ENCODE results near the gene SPON2. TPM values are rescaled to one million over a fixed set of nuclear protein-coding genes. Genes with fewer than 3 reads are reported as not detected.

SPON2 gene
- total RNA-seq, 4 donors from 2014 or later, result 39.3 to 91.0 (median 45.5) TPM

DNA sequence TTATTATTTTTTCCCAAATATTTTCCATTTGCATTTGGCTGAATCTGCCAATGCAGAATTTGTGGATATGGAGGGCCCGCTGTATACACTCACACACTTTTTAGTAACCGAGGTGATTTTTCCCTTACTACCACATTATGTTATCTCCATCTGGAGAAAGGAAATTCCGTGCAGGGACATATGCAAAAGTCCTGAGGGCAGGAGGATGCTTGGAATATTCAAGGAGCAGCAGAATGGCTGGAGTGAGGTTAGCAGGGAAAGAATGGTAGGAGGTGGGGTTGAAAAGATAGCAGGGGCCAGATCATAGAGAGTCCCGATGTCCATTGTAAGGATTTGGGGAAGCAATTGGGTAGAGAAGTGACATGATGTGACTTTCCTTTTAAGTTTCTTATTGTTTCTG is 47.6 kb downstream of the SPON2 start:
- H3K9me3 ChIP-seq, result no peaks in the 10 kb centered on the region
- TF ChIP-seq POLR2A (IDR thresholded peaks at IDR 0.05), result no peak
- TF ChIP-seq EP300 (IDR thresholded peaks at IDR 0.05), result no peak
- TF ChIP-seq, protein P1, sequence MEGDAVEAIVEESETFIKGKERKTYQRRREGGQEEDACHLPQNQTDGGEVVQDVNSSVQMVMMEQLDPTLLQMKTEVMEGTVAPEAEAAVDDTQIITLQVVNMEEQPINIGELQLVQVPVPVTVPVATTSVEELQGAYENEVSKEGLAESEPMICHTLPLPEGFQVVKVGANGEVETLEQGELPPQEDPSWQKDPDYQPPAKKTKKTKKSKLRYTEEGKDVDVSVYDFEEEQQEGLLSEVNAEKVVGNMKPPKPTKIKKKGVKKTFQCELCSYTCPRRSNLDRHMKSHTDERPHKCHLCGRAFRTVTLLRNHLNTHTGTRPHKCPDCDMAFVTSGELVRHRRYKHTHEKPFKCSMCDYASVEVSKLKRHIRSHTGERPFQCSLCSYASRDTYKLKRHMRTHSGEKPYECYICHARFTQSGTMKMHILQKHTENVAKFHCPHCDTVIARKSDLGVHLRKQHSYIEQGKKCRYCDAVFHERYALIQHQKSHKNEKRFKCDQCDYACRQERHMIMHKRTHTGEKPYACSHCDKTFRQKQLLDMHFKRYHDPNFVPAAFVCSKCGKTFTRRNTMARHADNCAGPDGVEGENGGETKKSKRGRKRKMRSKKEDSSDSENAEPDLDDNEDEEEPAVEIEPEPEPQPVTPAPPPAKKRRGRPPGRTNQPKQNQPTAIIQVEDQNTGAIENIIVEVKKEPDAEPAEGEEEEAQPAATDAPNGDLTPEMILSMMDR (IDR thresholded peaks at IDR 0.05), result no peak
- no peak overlapping the region for H3K27ac ChIP-seq
- peaks cover 0 to 3% of the 10 kb centered on the region in 2 donors for H3K27me3 ChIP-seq
- H3K4me3 ChIP-seq, result no peak overlapping the region
- 73 to 81% methylated on average over 4 of the region's 4 CpGs for WGBS, 2 donors
- DNase-seq (ENCODE audit: low spot score in 2 of 2), result no peak
- no peaks in the 10 kb centered on the region for H3K4me1 ChIP-seq
- H3K36me3 ChIP-seq, result no peaks in the 10 kb centered on the region

GRCh38 chr4:1122505-1122904 is 49.9 kb downstream of the SPON2 start:
- no peak overlapping the region for H3K27ac ChIP-seq
- H3K9me3 ChIP-seq, result no peaks in the 10 kb centered on the region
- H3K4me3 ChIP-seq, result no peak overlapping the region
- TF ChIP-seq EP300 (IDR thresholded peaks at IDR 0.05) (no peak), POLR2A (IDR thresholded peaks at IDR 0.05) (no peak)
- TF ChIP-seq, protein P1 (IDR thresholded peaks at IDR 0.05), result no peak
- peaks cover 0 to 3% of the 10 kb centered on the region in 2 donors for H3K27me3 ChIP-seq
- no peaks in the 10 kb centered on the region for H3K4me1 ChIP-seq
- WGBS, 2 donors, result 83 to 84% methylated on average over 3 of the region's 3 CpGs
- no peak for DNase-seq (ENCODE audit: low spot score in 2 of 2)
- no peaks in the 10 kb centered on the region for H3K36me3 ChIP-seq

Small RNAs within 50 kb of the gene (small RNA-seq; reads per million reads assigned to genes)
- not detected for gene RF00554

Other genes with a start within 250 kb of the SPON2 start
- gene GAK, start 240.3 kb downstream of the SPON2 start, total RNA-seq, result 100 to 1,000 TPM in 3 of 4 donors, 10 to 100 TPM in 1; 92.3 to 177 (median 127) TPM
- gene TMEM175, start 240.1 kb downstream of the SPON2 start, total RNA-seq, result 10 to 100 TPM; 33.3 to 61.2 (median 39.0) TPM
- 10 to 100 TPM in 3 of 4 donors, 1 to 10 TPM in 1; 9.0 to 23.4 (median 13.6) TPM for gene DGKQ, start 199.0 kb downstream of the SPON2 start, total RNA-seq
- gene IDUA, start 185.5 kb downstream of the SPON2 start, total RNA-seq, result 10 to 100 TPM; 23.9 to 79.4 (median 52.9) TPM
- under 1 TPM in 3 of 4 donors, not detected in 1; 0.20 to 0.30 (median 0.21) TPM for gene SLC26A1, start 179.2 kb downstream of the SPON2 start, total RNA-seq
- gene FGFRL1, start 161.0 kb downstream of the SPON2 start, total RNA-seq, result 10 to 100 TPM; 18.1 to 39.6 (median 26.4) TPM
- gene RNF212, start 59.0 kb downstream of the SPON2 start, total RNA-seq, result 10 to 100 TPM in 2 of 4 donors, 1 to 10 TPM in 2; 2.5 to 24.7 (median 9.8) TPM
- gene CTBP1, start 76.5 kb upstream of the SPON2 start, total RNA-seq, result 100 to 1,000 TPM; 134 to 255 (median 193) TPM
- gene MAEA, start 117.3 kb upstream of the SPON2 start, total RNA-seq, result 100 to 1,000 TPM in 1 of 4 donors, 10 to 100 TPM in 3; 66.2 to 140 (median 83.2) TPM
- gene UVSSA, start 174.6 kb upstream of the SPON2 start, total RNA-seq, result 10 to 100 TPM; 29.8 to 72.0 (median 30.4) TPM
- not detected for gene NKX1-1, start 233.9 kb upstream of the SPON2 start, total RNA-seq

All from tibial nerve (tissue), 4 donors.